ENCODE measurements around the gene JAG2. TPM values are rescaled to one million over a fixed set of nuclear protein-coding genes. Genes with fewer than 3 reads are reported as not detected.

The JAG2 gene
- total RNA-seq, 1 donor from 2014 or later: 2.4 TPM

DNA sequence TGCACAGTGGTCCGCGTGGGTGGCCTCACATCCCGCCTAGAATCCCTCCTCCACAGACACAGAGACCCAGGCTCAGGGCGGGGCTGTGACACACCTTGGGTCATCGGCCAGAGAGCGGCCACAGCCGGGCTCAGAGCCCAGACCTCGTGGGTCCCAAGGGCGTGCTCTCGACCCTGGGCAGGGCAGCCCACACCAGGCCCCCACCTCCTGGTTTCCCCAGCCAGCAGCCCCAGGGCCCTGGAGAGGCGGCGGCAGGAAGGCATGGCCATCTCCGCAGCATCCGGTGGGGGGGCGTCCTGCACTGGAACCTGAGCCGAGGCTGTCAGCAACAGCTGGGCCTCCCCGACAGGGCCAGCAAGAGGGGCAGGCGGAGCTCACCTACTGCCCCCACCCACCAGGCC is 15.2 kb downstream of the JAG2 start:
- no peak overlapping the region for H3K4me3 ChIP-seq (ENCODE audit: low read depth, low read length)
- no peaks in the 10 kb centered on the region for H3K27me3 ChIP-seq (ENCODE audit: control insufficient read depth, insufficient read depth, low read length)
- H3K36me3 ChIP-seq (ENCODE audit: control insufficient read depth, insufficient read depth, low read length): no peaks in the 10 kb centered on the region
- TF ChIP-seq, protein P1, sequence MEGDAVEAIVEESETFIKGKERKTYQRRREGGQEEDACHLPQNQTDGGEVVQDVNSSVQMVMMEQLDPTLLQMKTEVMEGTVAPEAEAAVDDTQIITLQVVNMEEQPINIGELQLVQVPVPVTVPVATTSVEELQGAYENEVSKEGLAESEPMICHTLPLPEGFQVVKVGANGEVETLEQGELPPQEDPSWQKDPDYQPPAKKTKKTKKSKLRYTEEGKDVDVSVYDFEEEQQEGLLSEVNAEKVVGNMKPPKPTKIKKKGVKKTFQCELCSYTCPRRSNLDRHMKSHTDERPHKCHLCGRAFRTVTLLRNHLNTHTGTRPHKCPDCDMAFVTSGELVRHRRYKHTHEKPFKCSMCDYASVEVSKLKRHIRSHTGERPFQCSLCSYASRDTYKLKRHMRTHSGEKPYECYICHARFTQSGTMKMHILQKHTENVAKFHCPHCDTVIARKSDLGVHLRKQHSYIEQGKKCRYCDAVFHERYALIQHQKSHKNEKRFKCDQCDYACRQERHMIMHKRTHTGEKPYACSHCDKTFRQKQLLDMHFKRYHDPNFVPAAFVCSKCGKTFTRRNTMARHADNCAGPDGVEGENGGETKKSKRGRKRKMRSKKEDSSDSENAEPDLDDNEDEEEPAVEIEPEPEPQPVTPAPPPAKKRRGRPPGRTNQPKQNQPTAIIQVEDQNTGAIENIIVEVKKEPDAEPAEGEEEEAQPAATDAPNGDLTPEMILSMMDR (IDR thresholded peaks at IDR 0.05; ENCODE audit: insufficient read depth, low read length, poor library complexity, severe bottlenecking): no peak
- no peak for DNase-seq (ENCODE audit: low read depth)

- DNase-seq (ENCODE audit: low read depth): no peak
- no peak overlapping the region for H3K4me3 ChIP-seq (ENCODE audit: low read depth, low read length)
- TF ChIP-seq, protein P1 (IDR thresholded peaks at IDR 0.05; ENCODE audit: insufficient read depth, low read length, poor library complexity, severe bottlenecking): no peak
- H3K27me3 ChIP-seq (ENCODE audit: control insufficient read depth, insufficient read depth, low read length): no peaks in the 10 kb centered on the region
- H3K36me3 ChIP-seq (ENCODE audit: control insufficient read depth, insufficient read depth, low read length): no peaks in the 10 kb centered on the region
Measured at GRCh38 chr14:105152794-105153241, 15.8 kb downstream of the JAG2 start.

- Histone ChIP-seq H3K4me3 (ENCODE audit: low read depth, low read length) (no peak overlapping the region), H3K27me3 (ENCODE audit: control insufficient read depth, insufficient read depth, low read length) (no peaks in the 10 kb centered on the region), H3K36me3 (ENCODE audit: control insufficient read depth, insufficient read depth, low read length) (no peaks in the 10 kb centered on the region)
- no peak for DNase-seq (ENCODE audit: low read depth)
- TF ChIP-seq, protein P1 (IDR thresholded peaks at IDR 0.05; ENCODE audit: insufficient read depth, low read length, poor library complexity, severe bottlenecking): no peak
Measured at GRCh38 chr14:105151838-105152793, 16.5 kb downstream of the JAG2 start.

GRCh38 chr14:105151084-105151837 is 17.3 kb downstream of the JAG2 start:
- H3K27me3 ChIP-seq (ENCODE audit: control insufficient read depth, insufficient read depth, low read length): no peaks in the 10 kb centered on the region
- no peak for DNase-seq (ENCODE audit: low read depth)
- TF ChIP-seq, protein P1 (IDR thresholded peaks at IDR 0.05; ENCODE audit: insufficient read depth, low read length, poor library complexity, severe bottlenecking): no peak
- H3K4me3 ChIP-seq (ENCODE audit: low read depth, low read length): no peak overlapping the region
- H3K36me3 ChIP-seq (ENCODE audit: control insufficient read depth, insufficient read depth, low read length): no peaks in the 10 kb centered on the region

DNA sequence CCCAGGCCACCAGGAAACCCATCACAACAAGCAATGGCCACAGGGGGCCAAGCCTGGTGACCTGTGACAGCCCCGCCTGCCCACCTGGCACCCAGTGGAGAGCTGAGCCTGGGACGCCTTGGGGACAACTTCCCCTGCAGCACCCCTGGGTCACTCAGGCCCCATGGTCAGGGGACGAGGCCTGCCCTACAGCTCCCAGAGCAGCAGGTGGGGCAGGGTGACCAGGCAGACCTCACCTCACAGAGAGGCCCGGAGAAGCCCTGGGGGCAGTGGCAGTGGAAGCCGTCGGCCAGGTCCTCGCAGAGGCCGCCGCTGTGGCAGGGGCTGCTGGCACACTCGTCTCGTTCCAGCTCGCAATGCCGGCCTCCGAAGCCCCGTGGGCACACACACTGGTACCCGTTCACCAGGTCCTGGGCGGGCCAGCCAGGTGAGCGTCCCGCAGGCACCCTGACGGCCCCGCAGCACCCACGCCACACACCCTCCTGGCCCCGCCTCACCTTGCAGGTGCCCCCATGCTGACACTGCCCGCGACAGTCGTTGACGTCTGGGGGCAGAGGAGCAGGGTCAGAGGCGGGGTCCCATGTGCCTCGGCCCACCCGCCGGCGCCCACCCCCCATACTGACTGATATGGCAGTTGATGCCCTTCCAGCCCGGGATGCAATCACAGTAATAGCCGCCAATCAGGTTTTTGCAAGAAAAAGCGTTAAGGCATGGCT is 18.1 kb downstream of the JAG2 start:
- Histone ChIP-seq H3K36me3 (ENCODE audit: control insufficient read depth, insufficient read depth, low read length) (no peaks in the 10 kb centered on the region), H3K4me3 (ENCODE audit: low read depth, low read length) (no peak overlapping the region), H3K27me3 (ENCODE audit: control insufficient read depth, insufficient read depth, low read length) (no peaks in the 10 kb centered on the region)
- DNase-seq (ENCODE audit: low read depth): no peak
- TF ChIP-seq, protein P1 (IDR thresholded peaks at IDR 0.05; ENCODE audit: insufficient read depth, low read length, poor library complexity, severe bottlenecking): no peak
